ENCODE data around the gene TRAPPC6A. TPM values are rescaled to one million over a fixed set of nuclear protein-coding genes. Genes with fewer than 3 reads are reported as not detected.

The TRAPPC6A gene
- total and polyA plus RNA-seq, 9 of the 15 experiments (the other 6 are each of a cell fraction or from before 2014, with no cell fraction given): 0.82 to 23.6 (median 11.6) TPM

GRCh38 chr19:45187421-45188100, 9.5 kb upstream of the TRAPPC6A start (continued):
- no peak for TF ChIP-seq DDX20 (tag; IDR thresholded peaks at IDR 0.05; ENCODE audit: low read depth)
- no peak for TF ChIP-seq ZFPM2 (CRISPR knock-in tag; IDR thresholded peaks at IDR 0.05)
- no peak for TF ChIP-seq HNRNPK (IDR thresholded peaks at IDR 0.05; ENCODE audit: low read depth, low read length, poor library complexity, severe bottlenecking)

DNA sequence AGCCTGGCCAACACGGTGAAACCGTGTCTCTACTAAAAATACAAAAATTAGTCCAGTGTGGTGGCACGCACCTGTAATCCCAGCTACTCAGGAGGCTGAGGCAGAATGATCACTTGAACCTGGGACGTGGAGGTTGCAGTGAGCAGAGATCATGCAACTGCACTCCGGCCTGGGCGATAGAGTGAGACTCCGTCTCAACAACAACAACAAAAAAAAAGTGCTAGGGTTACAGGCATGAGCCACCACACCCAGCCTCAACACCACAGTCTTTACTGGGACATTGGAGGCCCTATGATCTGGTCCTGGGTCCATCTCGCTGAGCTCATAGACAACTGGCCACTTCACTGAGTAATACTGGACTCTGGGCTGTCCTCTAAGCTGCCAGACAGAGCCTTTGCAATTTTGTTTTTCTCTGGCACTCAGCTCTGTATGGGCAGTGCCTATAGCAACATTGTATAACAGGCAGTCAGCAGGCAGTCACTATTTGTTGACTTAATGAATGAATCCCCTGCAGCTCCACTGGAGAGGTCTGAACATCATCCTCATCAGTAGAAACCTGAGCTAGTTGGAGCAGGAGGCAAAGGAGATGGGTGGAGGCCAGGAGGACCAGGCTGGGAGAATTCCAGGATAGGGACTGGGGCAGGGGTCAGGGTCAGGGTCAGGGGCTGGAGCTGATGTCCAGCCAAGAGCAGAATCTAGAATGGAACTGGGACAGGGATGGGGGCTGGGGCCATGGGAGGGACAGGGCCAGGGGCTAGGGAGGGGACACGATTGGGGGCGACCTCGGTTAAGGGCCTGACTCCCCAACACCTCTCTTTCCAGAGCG, 8.7 kb upstream of the TRAPPC6A start:
- CTCF ChIA-PET (ENCODE audit: low intra/inter-chr PET ratio): no interaction called here
- Histone ChIP-seq H3K36me3 (ENCODE audit: control insufficient read depth, insufficient read depth, low read length) (peaks cover 2% of the 10 kb centered on the region; the same call in 1 of the 3 replicates), H2AFZ (ENCODE audit: low read depth, low read length) (no peak overlapping the region), H3K4me1 (replicated peaks in 1 of 2; ENCODE audit: control insufficient read depth in 2 of 2, insufficient read depth in 2 of 2, low read length in 2 of 2) (peaks cover 0 to 7% of the 10 kb centered on the region in 2 experiments), H3K9me1 (ENCODE audit: control insufficient read depth, insufficient read depth, low read length) (no peaks in the 10 kb centered on the region), H4K20me1 (replicated peaks; ENCODE audit: control insufficient read depth, insufficient read depth, low read length) (no peaks in the 10 kb centered on the region), H3K9ac (ENCODE audit: insufficient read depth in 1 of 2, low read depth in 2 of 2, low read length in 2 of 2) (no peak overlapping the region), H3K27me3 (ENCODE audit: control insufficient read depth in 2 of 2, insufficient read depth in 2 of 2, low read length in 2 of 2) (no peaks in the 10 kb centered on the region), H3K27ac (ENCODE audit: extremely low read depth, low read depth, low read length) (no peak overlapping the region), H3K4me3 (no peak overlapping the region), H3K9me3 (replicated peaks; ENCODE audit: control insufficient read depth, insufficient read depth, low read depth, low read length) (no peaks in the 10 kb centered on the region), H3K79me2 (ENCODE audit: control insufficient read depth, insufficient read depth, low read length) (0 out of 3 replicates have a peak, but pooled peaks cover 1% of the 10 kb centered on the region), H3K4me2 (ENCODE audit: insufficient read depth, low read length) (no peak overlapping the region)
- intact Hi-C loops (cut with micrococcal nuclease): loop anchor here (1.0 to 5.0 kb wide), 2 partner anchors 24 to 169 kb away; no protein-coding TSS in a partner anchor
- ATAC-seq (no peak), FAIRE-seq (no peak), DNase-seq (ENCODE audit: extremely low read depth in 1 of 4, low spot score in 3 of 4) (peak in 1 of 4 experiments; percentile 1)
- POLR2A ChIA-PET: interaction anchor here (0.6 to 0.7 kb wide), 2 partner anchors 39 to 152 kb away, joined by 3 read pairs; no protein-coding TSS in a partner anchor
- BruUV-seq (replicated peaks): no TSS peak
- WGBS (ENCODE audit: insufficient coverage, low coverage, missing lambda C conversion rate): 51% methylated on average over 7 of the region's 12 CpGs
- in situ Hi-C loops (cut with MboI): no loop called here
- TF ChIP-seq ZNF398 (CRISPR knock-in tag; IDR thresholded peaks at IDR 0.05) (no peak), ZFP30 (CRISPR knock-in tag; IDR thresholded peaks at IDR 0.05; ENCODE audit: borderline replicate concordance) (no peak), ZNF764 (CRISPR knock-in tag; IDR thresholded peaks at IDR 0.05; ENCODE audit: low read depth) (no peak), FOS (IDR thresholded peaks at IDR 0.05; ENCODE audit: extremely low read depth, insufficient read length) (no peak), COPS2 (conservative IDR thresholded peaks at IDR 0.05) (no peak), ID3 (CRISPR knock-in tag; IDR thresholded peaks at IDR 0.05) (no peak), ID3 (tag; IDR thresholded peaks at IDR 0.05) (no peak), ZNF408 (CRISPR knock-in tag; IDR thresholded peaks at IDR 0.05; ENCODE audit: low read depth) (no peak), ZNF133 (CRISPR knock-in tag; IDR thresholded peaks at IDR 0.05) (no peak), TEAD4 (IDR thresholded peaks at IDR 0.05; ENCODE audit: low read length) (no peak), TEAD4 (CRISPR knock-in tag; IDR thresholded peaks at IDR 0.05; ENCODE audit: borderline replicate concordance) (no peak), ZNF584 (CRISPR knock-in tag; IDR thresholded peaks at IDR 0.05; ENCODE audit: low read depth) (no peak), NCOR1 (IDR thresholded peaks at IDR 0.05) (no peak), ZBTB1 (CRISPR knock-in tag; IDR thresholded peaks at IDR 0.05; ENCODE audit: borderline replicate concordance, low read depth) (no peak)

Measured in K562 (cell line).